Stimulated activated CD4-positive, alpha-beta T cell treated with anti-CD3 and anti-CD28 coated beads, Interleukin-4, amount 100 ng/mL, for 4 hours (primary cell): ENCODE results near the gene FUT6.

Experiments used
- DNase-seq, 2 experiments: peaks; one replicate each; pipeline ENCODE4 v3.0.0-alpha.2; 2020

The FUT6 gene

DNA sequence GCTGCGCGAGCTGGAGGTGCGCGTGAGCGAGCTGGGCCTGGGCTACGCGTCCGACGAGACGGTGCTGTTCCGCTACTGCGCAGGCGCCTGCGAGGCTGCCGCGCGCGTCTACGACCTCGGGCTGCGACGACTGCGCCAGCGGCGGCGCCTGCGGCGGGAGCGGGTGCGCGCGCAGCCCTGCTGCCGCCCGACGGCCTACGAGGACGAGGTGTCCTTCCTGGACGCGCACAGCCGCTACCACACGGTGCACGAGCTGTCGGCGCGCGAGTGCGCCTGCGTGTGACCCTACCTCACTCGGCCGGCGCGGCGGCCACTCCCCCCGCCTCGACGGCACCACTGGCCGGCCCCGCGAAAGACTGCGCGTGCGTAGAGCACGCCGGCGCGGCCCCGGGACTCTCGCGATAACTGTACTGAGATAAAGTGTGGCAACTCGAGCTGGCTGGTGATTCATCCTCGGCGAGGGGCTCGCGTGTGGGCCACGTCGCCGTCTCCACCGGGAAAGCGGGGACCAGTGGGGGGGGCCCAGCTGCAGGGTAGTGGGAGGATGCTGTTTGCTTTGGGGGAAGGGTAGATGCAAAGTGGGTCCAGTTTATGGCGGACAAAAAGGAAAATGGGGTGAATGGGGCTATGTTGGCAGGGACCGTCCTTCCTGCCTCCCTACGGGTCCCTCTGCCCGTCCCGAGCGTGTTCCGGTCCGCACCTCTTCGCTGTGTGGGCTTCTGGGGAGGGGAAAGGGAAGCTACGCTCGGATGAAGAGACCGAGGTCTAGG is 11.4 kb downstream of the FUT6 start:
- peak; percentile 93 to 96 for DNase-seq

DNA sequence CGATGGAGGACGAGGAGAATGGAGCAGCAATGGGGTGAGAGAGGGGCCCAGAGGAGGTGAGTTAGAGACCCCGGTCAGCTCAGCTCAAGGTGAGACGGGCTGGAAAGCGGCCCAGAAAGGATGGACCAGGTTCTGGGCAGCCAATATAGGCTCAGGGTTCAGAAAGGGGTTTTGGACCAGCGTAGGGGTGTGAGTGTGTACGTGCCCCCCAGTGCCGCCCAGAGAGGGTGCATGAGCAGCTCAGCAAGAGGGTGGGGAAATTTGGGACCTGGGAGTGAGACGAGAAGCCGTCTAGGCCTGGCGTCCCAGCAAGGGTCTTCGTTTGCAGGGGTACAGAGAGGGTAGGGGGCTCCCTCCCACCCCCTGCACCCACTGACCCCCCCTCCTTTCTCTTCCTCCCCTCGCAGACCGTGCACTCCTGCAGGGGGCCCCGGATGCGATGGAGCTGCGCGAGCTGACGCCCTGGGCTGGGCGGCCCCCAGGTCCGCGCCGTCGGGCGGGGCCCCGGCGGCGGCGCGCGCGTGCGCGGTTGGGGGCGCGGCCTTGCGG is 12.1 kb downstream of the FUT6 start:
- DNase-seq: no peak

DNA sequence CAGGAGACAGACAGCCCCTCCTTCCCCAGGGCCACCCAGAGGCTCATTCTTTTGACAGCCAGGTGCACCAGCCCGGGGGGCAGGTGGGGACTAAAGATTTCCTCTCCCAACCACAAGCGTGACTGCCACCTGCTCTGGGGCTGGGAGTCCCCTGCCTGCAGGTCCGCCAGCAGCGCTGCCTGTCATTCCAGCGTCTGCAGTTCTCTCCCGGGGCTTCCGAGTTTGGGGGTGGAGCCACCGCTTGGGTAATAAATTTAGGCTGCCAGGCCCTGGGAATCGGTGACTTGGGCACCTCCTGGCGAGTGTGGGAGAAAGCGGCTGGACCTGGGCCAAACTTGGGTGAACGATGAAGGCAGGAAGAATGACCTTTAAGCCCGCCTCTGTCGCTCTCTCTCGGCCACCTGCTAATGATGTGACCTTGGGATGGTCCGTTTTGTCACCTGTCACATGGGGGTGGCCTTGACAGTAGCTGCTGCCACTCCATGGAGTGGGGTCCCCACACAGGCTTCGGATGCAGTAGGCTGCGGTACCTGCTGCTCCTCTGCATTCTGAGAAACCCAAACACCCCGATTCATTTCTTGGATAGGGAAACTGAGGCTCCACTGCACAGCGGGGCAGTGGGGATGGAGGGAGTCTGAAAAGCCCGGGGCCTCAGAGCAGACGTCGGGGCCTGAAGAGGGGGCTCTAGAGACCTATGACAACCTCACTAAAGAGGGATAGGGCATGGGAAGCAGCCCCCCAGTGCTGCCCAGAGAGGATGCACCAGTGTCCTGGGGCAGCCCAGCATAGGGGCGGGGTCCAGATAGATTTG is 12.8 kb downstream of the FUT6 start:
- DNase-seq: no peak

DNA sequence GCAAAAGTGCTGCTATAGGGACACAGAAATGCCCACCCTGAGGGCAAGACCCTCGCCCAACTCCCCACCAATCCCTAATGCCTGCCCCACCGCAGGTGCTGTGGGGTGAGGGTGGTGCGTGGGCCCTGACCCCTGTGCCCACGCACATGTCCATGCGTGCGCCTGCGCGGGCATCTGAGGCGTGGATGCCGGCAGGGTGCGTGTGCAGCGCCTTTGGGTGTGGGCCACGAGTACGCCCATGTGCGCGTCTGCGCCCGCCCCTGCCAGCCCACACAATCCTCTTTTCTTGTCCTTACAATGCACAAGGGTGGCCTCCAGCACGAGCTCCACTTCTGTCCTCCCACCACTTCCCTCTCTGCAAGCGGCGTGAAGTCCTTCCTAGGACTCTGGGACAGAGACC is 14.3 kb downstream of the FUT6 start:
- DNase-seq: no peak

DNA sequence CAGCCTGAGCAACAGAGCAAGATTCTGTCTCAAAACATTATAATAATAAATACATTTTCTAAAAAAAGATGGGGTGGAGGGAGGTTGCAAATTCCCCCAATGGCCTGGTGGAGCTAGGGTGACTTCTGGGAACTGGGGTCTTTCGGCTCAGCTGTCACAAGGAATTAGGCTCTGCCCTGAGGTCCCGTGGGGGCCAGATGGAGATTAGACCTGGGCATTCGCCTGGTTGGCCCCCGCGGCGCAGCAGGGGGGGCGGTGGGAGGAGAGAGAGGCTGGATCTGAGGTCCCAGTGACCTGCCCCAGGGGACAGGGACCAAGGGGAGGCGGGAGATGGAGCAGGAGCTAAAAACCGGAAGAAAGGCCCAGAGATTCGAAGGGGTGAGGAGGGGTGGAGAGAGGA is 14.8 kb downstream of the FUT6 start:
- no peak for DNase-seq

DNA sequence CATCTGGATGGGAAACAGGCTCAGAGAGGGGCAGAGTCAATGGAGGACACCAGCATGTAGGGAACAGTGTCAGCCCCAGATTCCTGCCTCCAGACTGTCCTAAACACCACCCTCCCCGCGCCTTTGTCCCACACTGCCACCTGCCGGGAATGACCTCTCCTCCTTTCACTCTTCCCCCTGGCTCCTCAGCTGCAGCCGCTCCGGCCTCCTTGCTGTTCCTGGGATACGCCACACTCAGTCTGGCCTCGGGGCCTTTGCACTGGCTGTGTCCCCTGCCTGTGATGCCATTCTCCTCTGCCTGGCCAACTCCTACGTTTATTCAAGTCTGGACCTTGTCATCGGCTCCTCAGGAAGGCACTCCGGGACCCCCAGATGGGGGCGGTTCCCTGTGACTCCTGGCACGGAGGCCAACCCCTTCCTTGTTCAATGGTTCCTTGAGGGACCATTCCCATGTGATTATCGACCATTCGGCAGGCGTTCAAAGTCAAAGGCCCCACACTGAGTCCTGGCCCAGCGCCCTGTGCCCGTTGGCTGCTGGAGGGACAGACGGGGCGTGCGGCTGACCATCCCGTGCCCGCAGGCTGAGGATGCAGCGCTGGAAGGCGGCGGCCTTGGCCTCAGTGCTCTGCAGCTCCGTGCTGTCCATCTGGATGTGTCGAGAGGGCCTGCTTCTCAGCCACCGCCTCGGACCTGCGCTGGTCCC is 15.8 kb downstream of the FUT6 start:
- no peak for DNase-seq

DNA sequence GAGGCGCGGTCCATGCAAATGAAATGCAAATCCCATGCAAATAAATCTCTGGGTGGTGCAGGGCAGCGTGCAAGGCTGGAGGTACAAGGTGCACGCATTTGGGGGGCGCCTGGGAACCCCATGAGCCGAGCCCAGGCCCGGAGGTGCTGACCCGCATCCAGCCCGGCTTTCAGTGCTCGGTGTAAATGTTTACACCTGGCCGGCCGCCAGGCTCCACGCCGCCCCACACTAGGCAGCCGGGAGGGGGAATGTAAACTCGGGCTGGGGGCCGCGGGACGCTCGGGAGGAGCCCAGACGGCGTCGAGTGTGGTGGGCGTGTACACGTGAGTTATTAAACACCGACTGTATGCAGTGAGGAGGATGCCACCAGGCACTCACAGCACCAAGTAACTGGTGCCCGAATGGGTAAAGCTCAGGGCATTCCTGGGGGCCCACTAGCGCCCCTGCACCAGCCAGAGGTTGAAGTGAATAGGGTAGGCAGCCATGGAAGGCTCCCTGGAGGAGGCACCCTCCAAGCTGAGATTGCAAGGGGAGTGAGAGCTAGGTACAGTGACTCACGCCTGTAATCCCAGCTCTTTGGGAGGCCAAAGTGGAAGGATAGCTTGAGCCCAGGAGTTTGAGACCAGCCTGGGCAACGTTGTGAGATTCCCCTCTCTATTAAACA is 17.2 kb downstream of the FUT6 start:
- DNase-seq: no peak

DNA sequence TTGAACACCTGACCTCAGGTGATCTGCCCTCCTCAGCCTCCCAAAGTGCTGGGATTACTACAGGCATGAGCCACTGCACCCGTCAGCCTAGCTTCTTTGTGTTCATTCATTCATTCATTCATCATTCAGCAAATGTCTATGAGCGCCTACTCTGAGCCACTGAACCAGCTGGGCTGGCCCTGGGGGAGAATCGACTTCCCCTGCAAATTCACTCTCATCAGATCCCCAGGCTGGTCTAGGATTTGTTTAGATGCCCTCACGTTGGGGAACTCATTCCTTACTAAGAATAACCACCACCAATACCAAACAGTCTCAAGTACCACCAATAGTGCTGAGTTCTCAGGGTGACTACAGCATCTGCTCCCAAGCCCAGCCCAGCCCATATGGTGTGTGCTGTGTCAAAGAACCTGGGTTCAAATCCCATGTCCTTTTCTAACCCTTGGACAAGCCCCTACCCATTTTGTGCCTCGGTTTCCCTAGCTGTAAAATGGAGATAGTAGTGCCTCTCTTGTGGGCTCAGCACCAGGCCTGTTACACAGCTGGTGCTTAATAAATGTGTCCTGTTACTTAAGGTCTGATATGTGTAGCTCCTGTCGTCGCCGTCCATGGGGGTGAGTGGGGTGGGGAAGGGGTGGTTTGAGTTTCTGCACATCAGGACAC is 17.9 kb downstream of the FUT6 start:
- no peak for DNase-seq

GRCh38 chr19:5820785-5821184 is 18.7 kb downstream of the FUT6 start:
- DNase-seq: no peak

DNA sequence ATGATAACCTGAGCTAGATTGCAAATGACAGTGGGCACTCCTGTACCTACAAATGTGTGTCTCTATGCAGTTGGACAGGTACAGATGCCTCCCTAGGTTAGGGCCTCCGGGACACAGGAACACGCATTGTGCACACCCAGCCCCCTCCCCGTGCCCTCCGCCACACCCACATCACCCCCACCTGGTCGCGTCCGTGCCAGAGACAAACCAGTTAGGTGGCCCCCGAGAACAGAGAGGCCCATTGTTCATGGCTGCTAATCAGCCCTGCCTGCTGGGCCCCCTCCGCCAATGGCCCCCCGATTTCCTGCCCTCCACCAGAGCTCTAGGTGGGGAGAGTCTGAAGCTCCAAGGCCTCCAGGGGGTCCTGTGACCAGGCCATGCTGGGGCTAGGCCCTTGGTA is 20.9 kb downstream of the FUT6 start:
- DNase-seq: no peak

DNA sequence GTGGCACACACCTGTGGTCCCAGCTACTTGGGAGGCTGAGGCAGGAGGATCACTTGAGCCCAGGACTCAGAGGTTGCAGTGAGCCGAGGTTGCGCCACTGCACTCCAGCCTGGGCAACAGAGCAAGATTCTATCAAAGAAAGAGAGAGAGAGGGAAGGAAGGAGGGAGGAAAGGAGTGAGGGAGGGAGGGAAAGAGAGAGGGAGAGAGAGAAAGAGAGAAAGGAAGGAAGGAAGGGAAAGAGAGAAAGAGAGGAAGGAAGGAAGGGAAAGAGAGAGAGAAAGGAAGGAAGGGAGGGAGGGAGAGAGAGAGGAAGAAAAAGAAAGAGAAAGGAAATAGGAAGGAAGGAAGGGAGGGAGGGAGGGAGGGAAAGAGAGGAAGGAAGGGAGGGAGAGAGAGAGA is 22.3 kb downstream of the FUT6 start:
- DNase-seq: no peak

- DNase-seq: no peak
These were observed 24.7 kb downstream of the FUT6 start for GRCh38 chr19:5814852-5815246.

DNA sequence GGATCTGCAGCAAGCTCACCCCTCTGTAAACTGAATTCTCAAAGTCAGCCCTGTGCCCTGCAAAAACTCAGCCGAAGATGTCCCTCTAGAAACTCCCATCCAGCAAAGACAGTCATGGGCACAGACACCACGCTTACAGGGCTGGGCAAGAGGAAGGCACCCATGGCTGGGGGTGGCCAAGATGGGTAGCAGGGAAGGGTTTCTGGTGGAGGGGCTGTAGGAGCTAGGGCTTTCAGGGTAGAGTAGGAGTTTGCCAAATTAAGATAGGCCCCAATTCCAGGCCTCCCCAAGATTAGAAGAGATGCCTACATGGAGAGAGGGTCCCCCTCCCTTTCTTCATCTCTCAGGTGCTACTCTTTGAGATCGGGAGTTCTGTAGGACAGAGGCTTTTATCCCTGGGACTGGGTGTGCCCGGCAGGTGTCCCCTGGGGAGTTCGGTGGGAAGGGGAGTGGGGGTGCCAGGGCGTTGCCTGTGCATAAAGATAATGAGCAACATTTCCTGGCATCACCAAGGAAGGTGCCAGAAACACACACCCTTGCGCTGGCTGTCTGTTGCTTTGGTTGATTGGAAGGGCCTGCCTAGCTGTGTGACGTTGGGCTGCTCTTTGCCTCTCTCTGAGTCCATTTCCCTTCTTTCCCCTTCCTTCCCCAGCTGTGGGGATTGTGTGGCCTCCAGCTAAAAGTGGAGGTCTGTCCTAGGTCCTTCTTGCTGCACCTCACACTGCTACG is 25.2 kb downstream of the FUT6 start:
- DNase-seq: no peak

DNA sequence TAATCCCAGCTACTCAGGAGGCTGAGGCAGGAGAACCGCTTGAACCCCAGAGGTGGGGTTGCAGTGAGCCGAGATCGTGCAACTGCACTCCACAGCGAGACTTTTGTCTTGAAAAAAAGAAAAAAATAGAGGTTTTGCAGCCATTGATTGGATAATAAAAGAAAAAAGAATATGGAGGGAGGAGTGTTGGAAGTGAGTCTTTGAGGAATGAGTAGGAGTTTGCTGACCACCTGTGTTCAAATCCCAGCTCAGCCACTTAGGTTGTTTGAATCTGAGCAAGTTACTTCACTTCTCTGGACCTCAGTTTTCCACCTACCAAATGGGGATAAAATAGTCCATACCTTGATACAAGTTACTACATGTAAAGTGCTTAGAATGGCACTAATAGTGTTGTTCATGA is 28.4 kb downstream of the FUT6 start:
- no peak for DNase-seq

- no peak for DNase-seq
These were observed 30.0 kb downstream of the FUT6 start for GRCh38 chr19:5809469-5809868.

GRCh38 chr19:5809053-5809452 is 30.4 kb downstream of the FUT6 start:
- DNase-seq: no peak

GRCh38 chr19:5808120-5808816 is 31.2 kb downstream of the FUT6 start:
- no peak for DNase-seq

GRCh38 chr19:5806905-5807304 is 32.6 kb downstream of the FUT6 start:
- DNase-seq: no peak

DNA sequence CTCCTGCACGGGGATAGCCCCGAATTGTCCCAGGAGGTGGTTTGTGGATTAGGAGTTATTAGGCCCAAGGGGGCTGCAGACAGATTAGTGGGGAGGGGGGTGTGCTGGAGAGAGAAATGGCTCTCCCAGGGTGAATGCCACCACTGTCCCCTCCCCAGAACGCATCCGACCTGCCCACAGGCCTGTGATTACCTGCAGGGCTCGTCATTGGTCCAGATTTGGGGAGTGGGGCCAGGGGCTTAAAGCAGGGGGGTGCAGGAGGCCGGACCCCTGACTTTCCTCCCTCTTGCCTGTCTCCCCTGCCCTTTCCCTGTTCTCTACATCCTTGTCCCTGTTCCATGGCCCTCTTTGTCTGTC is 33.4 kb downstream of the FUT6 start:
- DNase-seq: no peak

DNA sequence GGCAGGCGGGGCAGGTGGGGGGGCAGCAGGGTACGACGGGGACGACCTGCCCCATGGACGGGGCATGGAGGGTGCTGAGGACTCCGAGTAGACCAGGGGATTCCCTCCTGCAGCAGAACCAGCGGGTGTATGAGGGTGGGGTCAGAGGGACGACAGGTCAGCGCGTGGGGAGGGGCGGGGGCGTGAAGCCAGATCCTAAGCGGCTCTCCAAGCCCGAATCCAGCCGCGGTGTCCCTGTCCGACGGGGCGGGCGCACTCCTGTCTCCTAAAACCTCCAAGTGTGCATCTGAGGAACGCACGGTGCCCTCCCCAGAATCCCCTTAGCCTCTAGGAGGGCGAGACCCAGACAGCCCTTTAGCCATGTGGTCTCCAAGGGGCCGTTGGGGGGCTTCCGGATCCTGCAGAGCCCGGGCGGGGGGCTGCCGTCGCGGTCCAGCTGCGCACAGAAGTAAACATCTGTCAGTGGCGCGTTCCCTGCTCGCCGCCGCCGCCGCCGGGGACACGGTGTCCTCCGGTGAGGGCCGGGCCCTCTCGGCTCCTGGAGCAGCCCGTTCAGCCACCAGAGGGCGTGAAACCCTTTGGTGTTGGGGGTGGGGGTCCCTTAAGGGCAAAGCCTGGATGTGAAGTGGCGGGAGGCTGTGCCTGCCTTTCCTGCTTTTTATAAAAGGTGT is 33.9 kb downstream of the FUT6 start:
- DNase-seq: peak; percentile 47 to 61
